Left ventricle myocardium inferior (tissue), 1 donor: ENCODE results near the gene CD40LG. TPM values are rescaled to one million over a fixed set of nuclear protein-coding genes. Genes with fewer than 3 reads are reported as not detected.

ENCODE experiments used
- DNase-seq: peaks from one replicate; pipeline ENCODE4 v3.0.0-alpha.2; 2020
- H3K27ac ChIP-seq: fragments of 200-600 bp; replicated peaks from 2 replicates; pipeline ENCODE4 v1.8.0; 2021
- H3K27me3 ChIP-seq: fragments of 200-600 bp; 2 replicates; pipeline ENCODE4 v1.8.0; 2021; ENCODE audit warnings: low read depth
- H3K36me3 ChIP-seq: fragments of 200-600 bp; 2 replicates; pipeline ENCODE4 v1.8.0; 2021
- H3K4me1 ChIP-seq: fragments of 200-600 bp; 2 replicates; pipeline ENCODE4 v1.8.0; 2021
- H3K4me3 ChIP-seq: fragments of 200-600 bp; 2 replicates; pipeline ENCODE4 v1.8.0; 2021; ENCODE audit warnings: mild to moderate bottlenecking, moderate library complexity
- H3K9me3 ChIP-seq: fragments of 200-600 bp; replicated peaks from 2 replicates; pipeline ENCODE4 v1.8.0; 2021
- intact Hi-C: fragments of 100-400 bp; cut with micrococcal nuclease; formaldehyde crosslinking; loops from one replicate; pipeline ENCODE4 v1.11.0; 2022
- total RNA-seq: library from RNA; stranded (reverse); fragmentation: NEBNext Ultra II Directional; extraction: Animal tissue kit (Norgen Biotek cat#: 25700); gene quantifications from one replicate; pipeline ENCODE4 v1.2.1, GENCODE V29; 2021
- TF ChIP-seq, protein P1 (sequence below): fragments of 200-600 bp; IDR thresholded peaks from 2 replicates; pipeline ENCODE4 v1.8.0; 2021; ENCODE audit warnings: antibody characterized with exemption, mild to moderate bottlenecking, borderline replicate concordance
- donor health status: DM: no; HTN: yes; CAD: no; lungs with severe emphysema.

The CD40LG gene
- total RNA-seq, 1 donor from 2014 or later, result not detected

DNA sequence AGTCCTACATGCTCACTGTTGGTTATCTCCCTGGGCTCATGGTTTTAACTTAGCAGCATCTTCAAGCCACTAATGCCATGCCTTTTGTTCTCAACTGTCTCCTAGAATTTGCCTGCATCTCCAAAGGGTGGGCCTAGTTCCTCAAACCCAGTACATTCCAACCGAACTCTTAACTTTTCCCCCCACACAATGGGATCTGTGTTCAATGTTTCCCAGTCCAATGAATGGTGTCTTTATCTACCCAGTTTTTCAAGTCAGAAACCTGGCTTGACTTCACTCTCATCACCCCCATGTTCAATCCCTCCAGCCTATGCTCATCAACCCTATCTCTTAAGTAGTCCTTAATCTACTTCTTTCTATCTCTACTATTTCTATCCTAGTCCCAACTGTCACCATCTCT is 12.9 kb downstream of the CD40LG start:
- H3K4me3 ChIP-seq, result no peak overlapping the region
- H3K36me3 ChIP-seq, result peaks cover 18% of the 10 kb centered on the region
- H3K27me3 ChIP-seq, result no peaks in the 10 kb centered on the region
- H3K27ac ChIP-seq, result no peak overlapping the region
- no peak for DNase-seq
- TF ChIP-seq, protein P1, sequence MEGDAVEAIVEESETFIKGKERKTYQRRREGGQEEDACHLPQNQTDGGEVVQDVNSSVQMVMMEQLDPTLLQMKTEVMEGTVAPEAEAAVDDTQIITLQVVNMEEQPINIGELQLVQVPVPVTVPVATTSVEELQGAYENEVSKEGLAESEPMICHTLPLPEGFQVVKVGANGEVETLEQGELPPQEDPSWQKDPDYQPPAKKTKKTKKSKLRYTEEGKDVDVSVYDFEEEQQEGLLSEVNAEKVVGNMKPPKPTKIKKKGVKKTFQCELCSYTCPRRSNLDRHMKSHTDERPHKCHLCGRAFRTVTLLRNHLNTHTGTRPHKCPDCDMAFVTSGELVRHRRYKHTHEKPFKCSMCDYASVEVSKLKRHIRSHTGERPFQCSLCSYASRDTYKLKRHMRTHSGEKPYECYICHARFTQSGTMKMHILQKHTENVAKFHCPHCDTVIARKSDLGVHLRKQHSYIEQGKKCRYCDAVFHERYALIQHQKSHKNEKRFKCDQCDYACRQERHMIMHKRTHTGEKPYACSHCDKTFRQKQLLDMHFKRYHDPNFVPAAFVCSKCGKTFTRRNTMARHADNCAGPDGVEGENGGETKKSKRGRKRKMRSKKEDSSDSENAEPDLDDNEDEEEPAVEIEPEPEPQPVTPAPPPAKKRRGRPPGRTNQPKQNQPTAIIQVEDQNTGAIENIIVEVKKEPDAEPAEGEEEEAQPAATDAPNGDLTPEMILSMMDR, result no peak
- no peaks in the 10 kb centered on the region for H3K4me1 ChIP-seq
- H3K9me3 ChIP-seq, result peaks cover 12% of the 10 kb centered on the region
- intact Hi-C loops, result no loop called here

DNA sequence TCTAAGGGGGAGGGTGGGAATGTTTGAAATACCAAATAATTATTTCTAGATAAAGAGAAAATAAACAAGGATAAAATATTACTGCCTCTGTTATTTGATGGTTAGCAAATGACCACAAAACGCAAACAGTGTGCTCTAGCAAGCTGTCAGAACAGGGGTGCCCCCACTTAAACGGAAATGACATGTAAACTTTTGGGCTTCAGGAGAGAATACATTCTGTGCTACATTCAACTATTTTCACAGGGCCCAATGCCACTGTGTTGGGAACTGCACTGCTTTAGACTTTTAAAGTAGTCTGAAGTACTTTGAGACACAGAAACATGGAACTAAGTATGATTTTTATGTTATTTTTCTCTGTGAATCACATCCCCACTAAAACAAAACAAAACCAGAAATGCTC is 14.1 kb downstream of the CD40LG start:
- Histone ChIP-seq H3K9me3 (peaks cover 12% of the 10 kb centered on the region), H3K36me3 (peaks cover 30% of the 10 kb centered on the region), H3K4me1 (no peaks in the 10 kb centered on the region), H3K27ac (no peak overlapping the region), H3K27me3 (no peaks in the 10 kb centered on the region), H3K4me3 (no peak overlapping the region)
- TF ChIP-seq, protein P1, result no peak
- intact Hi-C loops, result no loop called here
- DNase-seq, result no peak

DNA sequence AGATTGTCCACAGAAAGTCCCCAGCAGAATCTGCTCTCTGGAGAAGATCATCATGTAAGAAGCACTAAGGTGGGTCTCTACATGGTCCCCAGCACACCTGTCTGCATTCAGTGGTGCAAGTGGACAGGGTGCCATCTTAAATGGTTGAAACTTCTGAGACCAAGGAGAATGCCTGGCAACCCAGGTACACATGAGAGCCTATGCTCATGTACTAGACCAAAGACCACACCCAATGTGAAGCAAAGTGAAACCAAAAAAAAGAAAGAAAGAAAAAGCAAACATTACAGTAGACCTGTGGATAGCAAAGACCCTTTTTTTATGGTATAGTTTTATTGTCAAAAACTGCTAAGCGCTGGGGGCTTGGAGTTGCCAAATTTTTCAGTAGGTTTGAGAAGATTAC is 15.0 kb downstream of the CD40LG start:
- H3K27ac ChIP-seq, result no peak overlapping the region
- no peak overlapping the region for H3K4me3 ChIP-seq
- H3K9me3 ChIP-seq, result peaks cover 12% of the 10 kb centered on the region
- TF ChIP-seq, protein P1, result no peak
- no peaks in the 10 kb centered on the region for H3K4me1 ChIP-seq
- intact Hi-C loops, result no loop called here
- H3K36me3 ChIP-seq, result peaks cover 39% of the 10 kb centered on the region
- H3K27me3 ChIP-seq, result no peaks in the 10 kb centered on the region
- no peak for DNase-seq

DNA sequence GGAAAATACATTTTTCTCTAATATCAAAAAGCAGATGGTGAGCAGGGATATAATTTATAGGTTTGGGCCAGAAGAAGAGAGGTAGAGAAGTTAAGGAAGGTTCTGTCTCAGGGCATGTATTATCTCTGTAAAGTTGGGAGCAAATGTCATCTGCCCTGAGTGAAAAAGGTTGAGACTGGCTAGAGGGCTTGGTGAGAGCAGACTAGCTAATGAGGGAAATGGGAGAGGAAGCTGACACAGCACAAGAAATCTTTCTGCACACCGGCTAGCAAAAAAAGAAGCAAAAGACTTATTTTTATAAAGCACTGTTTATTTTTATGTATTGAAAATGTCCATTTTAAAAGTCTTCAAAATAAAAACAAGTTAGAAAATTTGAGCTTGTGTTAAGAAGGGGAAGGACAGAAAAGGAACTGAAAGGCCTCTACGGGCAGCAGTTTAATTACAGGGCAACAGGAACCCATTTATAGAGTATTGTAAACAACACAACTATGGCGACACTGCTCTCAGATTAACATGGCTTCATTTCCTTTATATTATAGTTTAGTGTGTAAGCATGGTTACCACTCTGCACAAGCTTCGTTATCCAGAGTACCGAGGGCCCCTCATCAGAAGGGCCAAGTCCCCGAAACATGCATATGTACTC is 17.4 kb downstream of the CD40LG start:
- H3K27me3 ChIP-seq, result no peaks in the 10 kb centered on the region
- no peak overlapping the region for H3K4me3 ChIP-seq
- no peaks in the 10 kb centered on the region for H3K4me1 ChIP-seq
- no peak overlapping the region for H3K27ac ChIP-seq
- intact Hi-C loops, result no loop called here
- TF ChIP-seq, protein P1, result no peak
- peaks cover 12% of the 10 kb centered on the region for H3K9me3 ChIP-seq
- H3K36me3 ChIP-seq, result peaks cover 61% of the 10 kb centered on the region
- no peak for DNase-seq

DNA sequence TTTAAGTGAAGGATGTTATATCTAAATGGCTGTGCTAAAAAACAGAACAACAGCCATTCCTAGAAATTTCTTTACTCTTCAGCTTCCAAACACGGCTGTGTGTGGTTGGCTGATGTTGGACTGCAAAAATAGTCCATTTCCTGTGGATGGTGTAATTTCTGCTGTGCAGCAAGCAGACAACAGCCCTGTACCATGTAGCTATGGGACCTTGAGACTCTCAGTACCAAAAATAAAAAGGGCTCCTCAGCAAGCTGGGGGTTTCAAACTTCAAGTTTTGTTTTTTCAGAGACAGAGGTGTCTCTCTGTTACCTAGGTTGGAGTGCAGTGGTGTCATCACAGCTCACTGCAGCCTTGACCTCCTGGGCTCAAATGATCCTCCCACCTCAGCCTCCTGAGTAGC is 18.1 kb downstream of the CD40LG start:
- H3K9me3 ChIP-seq, result peaks cover 12% of the 10 kb centered on the region
- H3K27ac ChIP-seq, result no peak overlapping the region
- peaks cover 66% of the 10 kb centered on the region for H3K36me3 ChIP-seq
- no peaks in the 10 kb centered on the region for H3K4me1 ChIP-seq
- no peak overlapping the region for H3K4me3 ChIP-seq
- DNase-seq, result no peak
- H3K27me3 ChIP-seq, result no peaks in the 10 kb centered on the region
- TF ChIP-seq, protein P1, result no peak
- intact Hi-C loops, result no loop called here
